ENCODE results near the gene ATP8B4. TPM values are rescaled to one million over a fixed set of nuclear protein-coding genes. Genes with fewer than 3 reads are reported as not detected.

The ATP8B4 gene
- total RNA-seq, 1 donor from 2014 or later, result 45.8 TPM

- Mint-ChIP-seq H3K4me3 (ENCODE audit: unreplicated experiment) (no peak overlapping the region), H3K36me3 (ENCODE audit: low read depth, unreplicated experiment) (peaks cover 54% of the 10 kb centered on the region), H3K27me3 (ENCODE audit: unreplicated experiment) (peaks cover 2% of the 10 kb centered on the region), H3K9me3 (ENCODE audit: unreplicated experiment) (peaks cover 3% of the 10 kb centered on the region), H3K27ac (ENCODE audit: unreplicated experiment) (no peak overlapping the region), H3K4me1 (ENCODE audit: unreplicated experiment) (no peaks in the 10 kb centered on the region)
- TF ChIP-seq CTCF (IDR thresholded peaks at IDR 0.05; ENCODE audit: unreplicated experiment), result no peak
- no peak for DNase-seq (ENCODE audit: low spot score)
Observed at GRCh38 chr15:49962044-49962602, 156.9 kb downstream of the ATP8B4 start.

DNA sequence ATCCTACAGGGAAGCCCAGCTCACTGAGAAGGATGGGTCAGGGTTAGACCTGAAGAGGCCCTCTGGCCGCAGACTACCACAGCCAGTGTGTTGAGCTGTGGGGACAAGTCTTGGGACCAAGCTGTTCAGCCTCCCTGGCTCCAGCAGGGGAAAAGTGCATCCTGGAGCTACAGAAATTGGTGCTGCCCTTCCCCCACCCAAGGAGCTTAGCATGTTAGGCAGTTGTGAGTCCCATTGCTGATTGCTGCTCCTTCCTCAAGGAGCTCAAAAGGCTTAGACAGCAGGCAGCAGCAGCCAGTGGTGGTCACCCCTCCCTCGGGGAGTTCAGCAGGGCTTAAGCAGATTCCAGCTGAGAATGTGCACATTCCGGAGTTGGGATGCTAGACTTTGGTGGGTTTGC, 165.6 kb downstream of the ATP8B4 start:
- Mint-ChIP-seq H3K36me3 (ENCODE audit: low read depth, unreplicated experiment) (peaks cover 29% of the 10 kb centered on the region), H3K27me3 (ENCODE audit: unreplicated experiment) (peaks cover 2% of the 10 kb centered on the region), H3K27ac (ENCODE audit: unreplicated experiment) (no peak overlapping the region), H3K4me1 (ENCODE audit: unreplicated experiment) (no peaks in the 10 kb centered on the region), H3K4me3 (ENCODE audit: unreplicated experiment) (no peak overlapping the region), H3K9me3 (ENCODE audit: unreplicated experiment) (no peaks in the 10 kb centered on the region)
- DNase-seq (ENCODE audit: low spot score), result no peak
- no peak for TF ChIP-seq CTCF (IDR thresholded peaks at IDR 0.05; ENCODE audit: unreplicated experiment)

DNA sequence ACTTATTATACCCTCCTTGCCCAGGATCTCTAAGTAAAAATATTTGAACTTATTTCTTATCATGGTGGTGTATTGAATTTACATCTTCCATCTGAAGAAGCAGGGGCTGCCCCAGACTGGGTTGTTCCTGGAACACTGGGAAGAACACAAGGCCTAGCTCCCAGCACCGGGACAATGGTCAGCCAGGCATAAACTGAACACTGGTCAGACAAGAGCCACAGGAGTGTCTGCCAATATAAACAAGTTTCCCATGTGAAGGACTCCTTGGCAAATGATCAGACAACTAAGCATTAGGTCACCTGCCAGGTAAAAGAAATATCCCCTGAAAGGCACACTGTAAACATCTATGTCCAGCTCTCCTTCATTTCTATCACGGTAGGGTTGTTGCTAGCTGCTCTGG, 172.4 kb downstream of the ATP8B4 start:
- TF ChIP-seq CTCF (IDR thresholded peaks at IDR 0.05; ENCODE audit: unreplicated experiment), result no peak
- DNase-seq (ENCODE audit: low spot score), result no peak
- peaks cover 8% of the 10 kb centered on the region for H3K4me1 Mint-ChIP-seq (ENCODE audit: unreplicated experiment)
- H3K36me3 Mint-ChIP-seq (ENCODE audit: low read depth, unreplicated experiment), result peaks cover 28% of the 10 kb centered on the region
- H3K4me3 Mint-ChIP-seq (ENCODE audit: unreplicated experiment), result no peak overlapping the region
- H3K27ac Mint-ChIP-seq (ENCODE audit: unreplicated experiment), result no peak overlapping the region
- no peaks in the 10 kb centered on the region for H3K9me3 Mint-ChIP-seq (ENCODE audit: unreplicated experiment)
- no peaks in the 10 kb centered on the region for H3K27me3 Mint-ChIP-seq (ENCODE audit: unreplicated experiment)

DNA sequence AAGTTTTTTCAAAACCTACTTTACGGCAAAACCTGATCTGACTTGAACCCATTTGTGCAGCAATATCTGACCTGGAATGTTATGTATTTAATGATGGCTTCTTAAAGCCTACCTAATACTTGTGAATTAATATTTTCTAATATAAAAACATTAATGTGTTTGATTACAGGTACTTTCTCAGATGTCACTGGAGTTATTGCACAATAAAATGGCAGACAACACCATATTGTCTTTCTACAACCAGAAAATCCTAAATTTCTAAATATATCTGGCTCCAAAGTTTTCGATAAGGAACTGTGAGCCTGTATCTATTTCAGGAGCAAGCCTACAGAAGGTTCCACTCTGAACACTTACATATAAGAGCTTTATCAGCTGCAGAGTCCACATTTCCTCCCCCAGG, 184.5 kb downstream of the ATP8B4 start:
- Mint-ChIP-seq H3K27ac (ENCODE audit: unreplicated experiment) (no peak overlapping the region), H3K36me3 (ENCODE audit: low read depth, unreplicated experiment) (peaks cover 3% of the 10 kb centered on the region), H3K27me3 (ENCODE audit: unreplicated experiment) (no peaks in the 10 kb centered on the region), H3K4me3 (ENCODE audit: unreplicated experiment) (no peak overlapping the region), H3K9me3 (ENCODE audit: unreplicated experiment) (no peaks in the 10 kb centered on the region), H3K4me1 (ENCODE audit: unreplicated experiment) (peaks cover 5% of the 10 kb centered on the region)
- DNase-seq (ENCODE audit: low spot score), result no peak
- no peak for TF ChIP-seq CTCF (IDR thresholded peaks at IDR 0.05; ENCODE audit: unreplicated experiment)

- no peak for TF ChIP-seq CTCF (IDR thresholded peaks at IDR 0.05; ENCODE audit: unreplicated experiment)
Observed at GRCh38 chr15:49927189-49927861, 191.7 kb downstream of the ATP8B4 start.

More at GRCh38 chr15:49927189-49927861, 191.7 kb downstream of the ATP8B4 start:
- H3K36me3 Mint-ChIP-seq (ENCODE audit: low read depth, unreplicated experiment), result peaks cover 4% of the 10 kb centered on the region
- H3K4me1 Mint-ChIP-seq (ENCODE audit: unreplicated experiment), result no peaks in the 10 kb centered on the region
- H3K4me3 Mint-ChIP-seq (ENCODE audit: unreplicated experiment), result no peak overlapping the region
- H3K9me3 Mint-ChIP-seq (ENCODE audit: unreplicated experiment), result no peaks in the 10 kb centered on the region
- H3K27me3 Mint-ChIP-seq (ENCODE audit: unreplicated experiment), result no peaks in the 10 kb centered on the region
- no peak overlapping the region for H3K27ac Mint-ChIP-seq (ENCODE audit: unreplicated experiment)
- no peak for DNase-seq (ENCODE audit: low spot score)
